Hepatocyte (in vitro differentiated cells): Measurements from ENCODE around the gene VNN1.

Source experiments
- CTCF ChIP-seq: fragments of 200-600 bp; sonication (generic); IDR thresholded peaks from 2 replicates; pipeline ENCODE4 v1.5.1; 2016; ENCODE audit warnings: antibody characterized with exemption, mild to moderate bottlenecking; ENCODE audit not compliant: poor library complexity
- EZH2 ChIP-seq: fragments of 200-600 bp; sonication (generic); IDR thresholded peaks from 2 replicates; pipeline ENCODE4 v1.6.1; 2016; ENCODE audit warnings: antibody characterized with exemption, mild to moderate bottlenecking, borderline replicate concordance

GRCh38 chr6:132675749-132676148 lies 38.1 kb downstream of the VNN1 start:
- TF ChIP-seq CTCF (no peak), EZH2 (no peak)
